GM21515 (cell line): ENCODE measurements around the gene SLC17A7.

ENCODE experiments used
- ATAC-seq: cut with Tn5 transposase; IDR thresholded peaks from one replicate; pipeline ENCODE4 v1.9.1; 2021; ENCODE audit not compliant: unreplicated experiment

Gene SLC17A7

DNA sequence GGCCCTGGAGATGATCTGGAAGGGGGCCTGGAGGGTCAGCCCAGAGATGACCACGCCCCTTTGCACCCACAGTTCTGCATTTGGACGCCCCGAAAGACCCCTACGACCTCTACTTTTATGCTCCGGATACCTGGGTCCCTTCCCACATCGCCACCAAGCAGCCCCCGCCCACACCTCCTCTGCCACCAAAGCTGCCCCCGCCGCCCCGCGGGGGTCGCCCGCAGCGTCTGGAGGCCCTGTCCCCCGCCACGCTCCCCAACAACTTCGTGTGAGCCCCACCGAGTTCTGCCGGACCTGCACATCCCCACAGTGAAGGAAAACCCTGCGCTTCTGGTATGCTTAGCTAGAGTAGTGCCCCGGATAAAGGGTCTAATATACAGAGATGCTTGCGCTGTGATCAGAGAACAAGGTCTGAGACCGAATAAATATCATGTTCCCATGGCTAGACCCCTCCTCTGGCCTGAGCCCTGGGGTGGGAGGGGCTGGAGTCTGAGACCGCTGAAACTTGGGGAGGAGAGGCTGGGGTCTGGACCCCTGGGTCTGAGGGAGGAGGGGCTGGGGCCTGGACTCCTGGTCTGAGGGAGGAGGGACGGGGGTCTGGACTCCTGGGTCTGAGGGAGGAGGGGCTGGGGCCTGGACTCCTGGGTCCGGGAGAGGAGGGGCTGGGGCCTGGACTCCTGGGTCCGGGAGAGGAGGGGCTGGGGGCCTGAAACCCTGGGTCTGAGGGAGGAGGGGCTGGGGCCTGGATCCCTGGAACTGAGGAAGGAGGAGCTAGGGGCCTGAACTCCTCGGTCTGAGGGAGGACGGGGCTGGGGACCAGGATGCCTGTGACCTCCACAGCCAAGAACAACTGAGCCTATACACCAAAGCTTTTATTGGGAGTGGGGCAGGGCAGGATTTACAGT lies 12.5 kb downstream of the SLC17A7 start:
- ATAC-seq, result no peak

DNA sequence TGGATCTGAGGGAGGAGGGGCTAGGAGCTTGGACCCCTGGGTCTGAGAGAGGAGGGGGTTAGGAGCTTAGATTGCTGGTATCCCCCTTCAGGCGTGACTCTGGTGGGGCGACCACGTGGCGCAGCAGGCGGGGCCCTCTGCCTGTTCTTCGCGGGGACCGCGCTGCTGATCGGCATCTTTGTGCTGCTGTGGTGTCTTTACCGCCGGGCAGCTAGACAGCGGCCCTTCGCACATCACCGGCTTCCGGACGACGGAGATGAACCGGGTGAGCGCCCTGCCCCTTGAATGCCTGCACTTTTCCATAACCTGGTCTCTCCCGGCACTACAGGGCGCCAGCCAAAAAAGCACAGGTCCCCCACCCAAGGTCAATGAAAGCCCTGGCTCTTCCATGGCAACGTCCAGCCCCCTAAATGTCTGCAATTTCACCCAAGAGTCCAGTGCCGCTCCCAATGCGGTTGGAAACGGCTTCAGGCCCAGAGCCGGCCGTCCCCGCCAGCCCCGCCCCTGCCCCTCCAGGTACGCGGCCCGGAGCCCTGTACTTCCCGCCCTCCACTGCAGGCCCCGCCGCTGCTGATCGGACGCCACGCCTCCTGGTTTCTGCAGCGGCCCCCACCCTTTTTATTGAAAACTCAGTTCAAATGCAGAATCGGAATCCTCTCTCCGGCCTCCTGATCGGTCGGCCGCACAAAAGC lies 13.3 kb downstream of the SLC17A7 start:
- no peak for ATAC-seq

DNA sequence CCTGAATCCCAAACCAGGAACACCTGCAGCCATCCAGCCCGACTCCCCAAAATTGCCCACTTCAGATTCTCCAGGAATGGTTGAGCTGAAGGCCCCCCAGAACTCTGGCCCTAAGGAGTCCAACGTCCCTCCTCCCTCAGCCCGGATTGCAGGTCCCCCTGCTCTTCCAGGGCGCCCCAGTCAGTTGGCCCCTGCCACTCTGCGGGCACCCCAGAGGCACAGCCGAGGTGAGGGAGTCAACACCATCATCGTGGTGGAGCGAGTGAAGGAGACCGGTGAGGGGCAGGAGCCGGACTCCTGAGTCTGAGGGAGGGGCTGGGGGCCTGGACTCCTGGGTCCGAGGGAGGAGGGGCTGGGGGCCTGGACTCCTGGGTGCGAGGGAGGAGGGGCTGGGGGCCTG lies 14.0 kb downstream of the SLC17A7 start:
- no peak for ATAC-seq

GRCh38 chr19:49425922-49426592 lies 15.3 kb downstream of the SLC17A7 start:
- no peak for ATAC-seq

GRCh38 chr19:49425178-49425577 lies 16.1 kb downstream of the SLC17A7 start, which contains the start of gene GFY:
Gene GFY, plus strand, starts transcription at chr19:49425388. Its CDS starts 1,043 bp downstream, at chr19:49426431.
- ATAC-seq, result no peak

DNA sequence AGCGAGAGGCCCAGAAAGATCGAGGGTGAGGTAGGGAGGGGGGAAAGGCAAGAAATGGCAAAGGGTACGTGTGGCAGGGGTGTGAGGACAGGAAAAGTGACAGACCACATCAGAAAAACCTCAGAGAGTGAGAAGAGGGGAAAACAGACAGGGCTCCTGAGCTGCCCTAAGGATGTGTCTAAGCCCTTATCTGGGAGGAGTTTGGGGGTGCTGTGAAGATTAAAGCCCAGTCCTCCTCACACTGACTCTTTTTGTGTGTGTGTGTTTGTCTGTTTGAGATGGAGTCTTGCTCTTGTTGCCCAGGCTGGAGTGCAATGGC lies 17.4 kb downstream of the SLC17A7 start:
- ATAC-seq, result no peak

GRCh38 chr19:49423071-49423984 lies 18.0 kb downstream of the SLC17A7 start, which contains the start of gene PTH2:
Gene PTH2, minus strand, starts transcription at chr19:49423441. Its CDS starts 102 bp downstream, at chr19:49423339.
- ATAC-seq, result no peak

DNA sequence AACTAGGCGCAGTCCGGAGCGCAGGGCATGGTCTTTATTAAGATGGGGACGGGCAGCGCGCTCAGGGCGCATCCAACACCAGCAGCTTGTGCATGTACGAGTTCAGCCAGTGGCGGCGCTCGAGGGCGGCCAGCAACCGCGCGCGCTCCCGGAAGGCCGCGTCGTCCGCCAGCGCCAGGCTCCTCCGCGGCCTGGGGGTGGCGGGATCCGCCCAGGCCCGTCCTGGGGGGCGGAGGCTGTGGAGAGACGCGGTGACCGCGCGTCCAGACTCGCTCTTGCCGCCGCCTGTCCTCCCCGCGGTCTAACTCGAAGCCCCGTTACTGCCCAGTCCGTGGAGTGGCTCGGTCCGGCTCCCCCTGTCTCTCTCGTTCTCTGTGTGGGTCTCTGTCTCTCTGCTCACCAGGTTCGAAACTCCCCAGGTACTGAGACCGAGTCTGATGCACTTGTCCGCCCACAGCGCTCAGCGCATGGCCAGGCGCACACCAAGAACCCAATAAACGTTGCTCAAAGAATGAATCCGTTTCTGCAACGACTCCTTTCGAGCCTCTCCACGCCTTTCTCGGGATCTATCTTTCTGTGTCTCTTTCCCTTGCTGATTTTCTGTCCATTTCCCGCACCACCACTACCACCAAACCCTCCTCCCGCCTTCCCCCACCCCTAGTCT lies 18.8 kb downstream of the SLC17A7 start:
- no peak for ATAC-seq

GRCh38 chr19:49421878-49422202 lies 19.5 kb downstream of the SLC17A7 start:
- no peak for ATAC-seq

GRCh38 chr19:49421039-49421877 lies 20.1 kb downstream of the SLC17A7 start:
- no peak for ATAC-seq

DNA sequence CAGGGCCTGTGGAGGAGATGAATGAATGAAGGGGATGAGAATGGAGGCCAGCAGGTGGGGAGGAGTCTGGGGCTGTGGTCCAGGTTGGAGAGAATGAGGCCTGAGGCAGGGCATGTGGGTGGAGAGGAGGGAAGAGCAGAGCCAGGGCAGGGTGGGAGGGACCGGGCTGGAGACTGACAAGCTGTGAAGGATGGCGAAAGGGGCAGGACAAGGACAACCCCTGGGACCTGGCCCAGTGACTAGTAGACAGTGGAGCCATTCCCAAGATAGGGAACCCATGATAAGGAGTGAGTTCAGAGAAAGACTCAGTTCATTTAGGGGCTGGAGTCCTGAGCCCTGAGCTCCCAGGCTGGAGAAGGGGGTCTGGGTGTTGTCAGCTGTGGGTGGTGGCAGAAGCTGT lies 21.1 kb downstream of the SLC17A7 start:
- ATAC-seq, result no peak

DNA sequence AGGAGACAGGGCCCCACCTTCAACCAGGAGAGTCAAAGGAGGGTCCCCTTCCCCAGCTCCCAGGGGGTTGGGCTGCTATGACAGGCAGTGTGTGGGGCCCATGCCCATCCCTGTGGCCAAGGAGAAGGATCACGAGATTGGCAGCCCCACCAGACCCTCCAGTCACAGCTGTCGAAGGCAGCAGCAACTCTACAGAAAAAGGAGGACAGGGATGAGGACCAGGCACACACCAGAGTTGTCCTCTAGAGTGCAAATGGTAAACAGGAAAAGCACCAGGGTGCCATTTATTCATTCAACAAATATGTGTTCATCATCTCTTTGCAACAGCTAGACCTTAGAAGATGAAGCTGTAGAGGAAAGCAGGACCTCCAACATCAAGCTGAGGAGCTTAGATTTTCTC lies 22.2 kb downstream of the SLC17A7 start:
- no peak for ATAC-seq

DNA sequence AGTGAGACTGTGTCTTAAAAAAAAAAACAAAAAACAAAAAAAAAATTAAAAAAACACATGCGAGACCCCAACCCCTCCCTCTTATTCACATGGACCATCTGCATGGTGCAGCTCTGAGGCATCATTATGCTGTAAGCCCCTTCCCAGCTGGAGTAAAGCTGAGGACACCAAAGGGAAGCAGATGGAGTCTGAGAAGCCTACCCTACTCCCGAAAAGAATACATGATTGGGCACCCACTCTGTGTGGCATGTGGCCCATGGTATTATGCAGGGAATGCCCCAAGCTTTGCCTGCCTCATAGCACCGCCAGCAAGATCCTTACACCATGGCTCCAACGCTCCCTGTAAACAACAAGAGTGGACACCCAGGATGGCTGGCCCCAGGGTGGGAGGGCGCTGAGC lies 22.8 kb downstream of the SLC17A7 start:
- ATAC-seq, result no peak

GRCh38 chr19:49417088-49417487 lies 24.2 kb downstream of the SLC17A7 start:
- ATAC-seq, result no peak

- no peak for ATAC-seq
These were observed 25.5 kb downstream of the SLC17A7 start for GRCh38 chr19:49415810-49416200.

DNA sequence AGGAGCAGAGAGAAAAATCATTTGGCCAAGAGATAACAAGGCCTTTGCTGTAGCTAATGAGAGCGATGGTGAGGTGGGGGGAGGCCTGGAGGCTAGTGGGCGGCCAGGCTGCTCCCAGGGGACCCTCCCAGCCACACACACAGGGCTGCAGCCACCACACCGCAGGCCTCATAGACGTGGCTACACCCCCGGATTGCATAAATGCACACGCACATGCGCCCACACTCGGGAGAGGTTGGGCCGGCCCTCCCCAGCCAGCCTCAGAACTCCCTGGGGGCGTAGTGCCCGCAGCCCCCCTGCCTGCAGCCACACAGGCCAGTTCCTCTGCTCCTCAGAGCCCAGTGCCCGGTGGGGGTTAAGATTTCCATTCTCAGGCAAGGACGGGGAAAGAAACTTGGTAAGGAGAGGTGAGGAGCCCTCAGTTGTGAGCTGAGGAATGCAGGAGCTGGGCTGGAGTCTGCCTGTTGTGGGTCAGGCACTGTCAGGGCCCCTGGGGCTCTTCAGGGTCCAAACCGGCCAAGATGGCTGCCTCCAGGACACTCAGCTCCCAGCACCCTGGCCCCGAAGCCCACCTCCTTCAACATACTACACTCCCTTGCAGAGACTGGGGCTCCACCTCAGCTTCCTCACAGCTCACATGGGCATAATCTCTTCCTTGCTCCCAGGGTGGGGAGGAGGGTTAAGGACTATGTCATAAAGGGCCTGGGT lies 26.1 kb downstream of the SLC17A7 start:
- no peak for ATAC-seq

GRCh38 chr19:49414256-49414655 lies 27.1 kb downstream of the SLC17A7 start:
- no peak for ATAC-seq

GRCh38 chr19:49413348-49413747 lies 28.0 kb downstream of the SLC17A7 start:
- no peak for ATAC-seq
